ENCODE results near the gene SBNO2.

SBNO2 gene

GRCh38 chr19:1093330-1093729 is 80.7 kb downstream of the SBNO2 start:
- TF ChIP-seq CTCF (conservative IDR thresholded peaks at IDR 0.05; ENCODE audit: low read depth, low read length) = no peak
- peaks cover 26% of the 10 kb centered on the region for H3K79me2 ChIP-seq (ENCODE audit: insufficient read depth, low read depth)
- no peaks in the 10 kb centered on the region for H3K36me3 ChIP-seq (ENCODE audit: insufficient read depth)
- 0 out of 2 replicates have a peak, but pooled peaks cover 4% of the 10 kb centered on the region for H4K20me1 ChIP-seq (ENCODE audit: insufficient read depth)
- no peak overlapping the region for H3K9ac ChIP-seq
- no peaks in the 10 kb centered on the region for H3K27me3 ChIP-seq (ENCODE audit: insufficient read depth, low read depth)
- H3K4me1 ChIP-seq (ENCODE audit: low read depth, poor library complexity, severe bottlenecking) = peaks cover 16% of the 10 kb centered on the region
- no peak overlapping the region for H3K27ac ChIP-seq
- peak overlapping the region; percentile 78; the same call in 1 of the 2 replicates for H3K4me2 ChIP-seq
- no peak overlapping the region for H2AFZ ChIP-seq (ENCODE audit: low read depth)
- no peak overlapping the region for H3K4me3 ChIP-seq (IDR thresholded peaks at IDR 0.05; ENCODE audit: insufficient read depth, low read depth, low read length)

GRCh38 chr19:1091544-1092175 is 82.4 kb downstream of the SBNO2 start:
- Histone ChIP-seq H3K4me1 (ENCODE audit: low read depth, poor library complexity, severe bottlenecking) (peaks cover 16% of the 10 kb centered on the region), H3K4me2 (no peak overlapping the region), H3K79me2 (ENCODE audit: insufficient read depth, low read depth) (peaks cover 26% of the 10 kb centered on the region), H3K9ac (no peak overlapping the region), H3K4me3 (IDR thresholded peaks at IDR 0.05; ENCODE audit: insufficient read depth, low read depth, low read length) (no peak overlapping the region), H4K20me1 (ENCODE audit: insufficient read depth) (0 out of 2 replicates have a peak, but pooled peaks cover 4% of the 10 kb centered on the region), H3K27me3 (ENCODE audit: insufficient read depth, low read depth) (no peaks in the 10 kb centered on the region), H3K36me3 (ENCODE audit: insufficient read depth) (no peaks in the 10 kb centered on the region), H3K27ac (no peak overlapping the region), H2AFZ (ENCODE audit: low read depth) (no peak overlapping the region)
- no peak for TF ChIP-seq CTCF (conservative IDR thresholded peaks at IDR 0.05; ENCODE audit: low read depth, low read length)

- Histone ChIP-seq H3K36me3 (ENCODE audit: insufficient read depth) (no peaks in the 10 kb centered on the region), H3K27me3 (ENCODE audit: insufficient read depth, low read depth) (no peaks in the 10 kb centered on the region), H3K4me2 (no peak overlapping the region), H3K9ac (no peak overlapping the region), H3K4me1 (ENCODE audit: low read depth, poor library complexity, severe bottlenecking) (peaks cover 13% of the 10 kb centered on the region), H2AFZ (ENCODE audit: low read depth) (no peak overlapping the region), H3K79me2 (ENCODE audit: insufficient read depth, low read depth) (peaks cover 26% of the 10 kb centered on the region), H3K4me3 (IDR thresholded peaks at IDR 0.05; ENCODE audit: insufficient read depth, low read depth, low read length) (no peak overlapping the region), H4K20me1 (ENCODE audit: insufficient read depth) (0 out of 2 replicates have a peak, but pooled peaks cover 4% of the 10 kb centered on the region), H3K27ac (no peak overlapping the region)
- no peak for TF ChIP-seq CTCF (conservative IDR thresholded peaks at IDR 0.05; ENCODE audit: low read depth, low read length)
Observed at GRCh38 chr19:1090731-1091543, 83.1 kb downstream of the SBNO2 start.

GRCh38 chr19:1089891-1090290 is 84.2 kb downstream of the SBNO2 start:
- Histone ChIP-seq H3K36me3 (ENCODE audit: insufficient read depth) (no peaks in the 10 kb centered on the region), H3K9ac (no peak overlapping the region)
- no peak for TF ChIP-seq CTCF (conservative IDR thresholded peaks at IDR 0.05; ENCODE audit: low read depth, low read length)

More at GRCh38 chr19:1089891-1090290, 84.2 kb downstream of the SBNO2 start:
- no peak overlapping the region for H3K4me2 ChIP-seq
- peaks cover 22% of the 10 kb centered on the region for H3K79me2 ChIP-seq (ENCODE audit: insufficient read depth, low read depth)
- no peak overlapping the region for H3K27ac ChIP-seq
- peaks cover 8% of the 10 kb centered on the region for H3K4me1 ChIP-seq (ENCODE audit: low read depth, poor library complexity, severe bottlenecking)
- no peak overlapping the region for H2AFZ ChIP-seq (ENCODE audit: low read depth)
- no peak overlapping the region for H3K4me3 ChIP-seq (IDR thresholded peaks at IDR 0.05; ENCODE audit: insufficient read depth, low read depth, low read length)
- 0 out of 2 replicates have a peak, but pooled peaks cover 4% of the 10 kb centered on the region for H4K20me1 ChIP-seq (ENCODE audit: insufficient read depth)
- no peaks in the 10 kb centered on the region for H3K27me3 ChIP-seq (ENCODE audit: insufficient read depth, low read depth)

All from KMS-11 (cell line).